Measurements from ENCODE around the gene SLC1A5.

Gene SLC1A5

GRCh38 chr19:46725859-46726393 is 62.5 kb downstream of the SLC1A5 start:
- TF ChIP-seq CTCF (conservative IDR thresholded peaks at IDR 0.05; ENCODE audit: low read depth), result no peak

GRCh38 chr19:46725036-46725820 is 63.2 kb downstream of the SLC1A5 start:
- H3K27ac ChIP-seq, result peak overlapping the region; percentile 45
- no peak for DNase-seq (ENCODE audit: low spot score)
- no peak for TF ChIP-seq CTCF (conservative IDR thresholded peaks at IDR 0.05; ENCODE audit: low read depth)
- ChIA-PET CTCF (interaction anchor here (1.0 kb wide), 1 partner anchor 111 kb away, joined by 6 read pairs; no protein-coding TSS in a partner anchor), POLR2A (ENCODE audit: low non-redundant PET) (no interaction called here)

More at GRCh38 chr19:46725859-46726393, 62.5 kb downstream of the SLC1A5 start:
- peak overlapping the region; percentile 45 for H3K27ac ChIP-seq
- ChIA-PET POLR2A (ENCODE audit: low non-redundant PET) (no interaction called here), CTCF (interaction anchor here (1.0 kb wide), 1 partner anchor 112 kb away, joined by 6 read pairs; no protein-coding TSS in a partner anchor)
- no peak for DNase-seq (ENCODE audit: low spot score)
